K562 (cell line): ENCODE data around the gene TGFBR1. TPM values are rescaled to one million over a fixed set of nuclear protein-coding genes. Genes with fewer than 3 reads are reported as not detected.

Experiments used
- ATF1 ChIP-seq, 2 experiments: fragments of 450-650 bp in 1 of 2; IDR thresholded peaks; 2 replicates each; pipeline ENCODE4 v1.6.1; 2016; ENCODE audit warnings: missing compliant biosample characterization in 1 of 2, missing genetic modification characterization in 1 of 2
- DMBX1 ChIP-seq: fragments of 250-450 bp; sonication (Bioruptor Pico); IDR thresholded peaks from 2 replicates; pipeline ENCODE4 v1.8.0; 2022; ENCODE audit warnings: inconsistent platforms, mild to moderate bottlenecking, moderate library complexity, borderline replicate concordance
- GATAD2B ChIP-seq: fragments of 450-650 bp; IDR thresholded peaks from 2 replicates; pipeline ENCODE4 v1.6.1; 2017; ENCODE audit warnings: mild to moderate bottlenecking, borderline replicate concordance
- HMGXB4 ChIP-seq: sonication (generic); formaldehyde crosslinking; IDR thresholded peaks from 2 replicates; pipeline ENCODE4 v1.8.1; 2023; ENCODE audit warnings: mild to moderate bottlenecking, missing genetic modification reagents
- HNRNPLL ChIP-seq: fragments of 200-400 bp; formaldehyde crosslinking; IDR thresholded peaks from 2 replicates; pipeline ENCODE4 v1.6.1; 2017; ENCODE audit warnings: low read length, low read depth, mild to moderate bottlenecking; ENCODE audit not compliant: poor library complexity, severe bottlenecking
- KLF16 ChIP-seq: IDR thresholded peaks from 2 replicates; pipeline ENCODE4 v1.6.1; 2016; ENCODE audit warnings: antibody characterized with exemption
- MAZ ChIP-seq, 2 experiments: fragments of 450-650 bp in 1 of 2; sonication (generic) in 1 of 2; formaldehyde crosslinking; IDR thresholded peaks in 1 of 2; conservative IDR thresholded peaks in 1 of 2; 2 replicates each; pipeline versions ENCODE4 v1.4.0 to v1.5.0; 2020; ENCODE audit warnings: mild to moderate bottlenecking in 1 of 2, missing genetic modification reagents in 1 of 2
- MGA ChIP-seq: fragments of 450-650 bp; IDR thresholded peaks from 2 replicates; pipeline ENCODE4 v1.6.1; 2016; ENCODE audit warnings: mild to moderate bottlenecking, moderate library complexity
- NFIX ChIP-seq: fragments of 250-450 bp; sonication (Bioruptor Pico); IDR thresholded peaks from 2 replicates; pipeline ENCODE4 v1.4.0; 2020; ENCODE audit warnings: low read depth, mild to moderate bottlenecking, moderate library complexity
- PHTF2 ChIP-seq: fragments of 250-450 bp; sonication (Bioruptor Pico); IDR thresholded peaks from 2 replicates; pipeline ENCODE4 v1.5.0; 2021; ENCODE audit warnings: mild to moderate bottlenecking
- RAD21 ChIP-seq, 2 experiments: fragments of 250-450 bp in 1 of 2; fragments of 450-650 bp in 1 of 2; sonication (Bioruptor Pico) in 1 of 2; formaldehyde crosslinking in 1 of 2; IDR thresholded peaks in 1 of 2; conservative IDR thresholded peaks in 1 of 2; 2 replicates each; pipeline versions ENCODE4 v1.4.0 to v1.8.0; 2020 to 2022; ENCODE audit warnings: mild to moderate bottlenecking in 2 of 2, moderate library complexity in 1 of 2
- ZNF165 ChIP-seq: fragments of 250-450 bp; sonication (Bioruptor Pico); IDR thresholded peaks from 2 replicates; pipeline ENCODE4 v1.4.0; 2020; ENCODE audit warnings: borderline replicate concordance
- ZNF239 ChIP-seq: fragments of 250-450 bp; sonication (Bioruptor Pico); IDR thresholded peaks from 2 replicates; pipeline ENCODE4 v1.4.0; 2020; ENCODE audit warnings: mild to moderate bottlenecking
- ZNF347 ChIP-seq: fragments of 450-650 bp; formaldehyde crosslinking; IDR thresholded peaks from 2 replicates; pipeline ENCODE4 v1.4.0; 2020; ENCODE audit warnings: low read depth, mild to moderate bottlenecking, moderate library complexity
- polyA plus RNA-seq, 8 experiments: library from polyadenylated mRNA; depleted of rRNA in 4 of 8; stranded (reverse) in 5 of 8; unstranded in 3 of 8; fragments of >200 nt; fragmentation: Nextera tagmentation in 2 of 8; fragmentation: Illumina TruSeq in 1 of 8; extraction: Ambion mirVana in 2 of 8; extraction: Trizol in 1 of 8; gene quantifications; 2 replicates each; pipeline versions ENCODE4 v1.2.1 to v1.2.3, GENCODE V29; 2011 to 2014; ENCODE audit warnings: inconsistent platforms in 1 of 8, missing spikeins in 1 of 8
- total RNA-seq, 7 experiments: library from RNA; depleted of rRNA in 6 of 7; stranded (reverse); fragments of >200 nt in 6 of 7; fragmentation: Illumina TruSeq in 2 of 7; extraction: Trizol in 2 of 7; gene quantifications; 2 replicates each; pipeline versions ENCODE4 v1.2.1 to v1.2.3, GENCODE V29; 2011 to 2021; ENCODE audit warnings: low replicate concordance in 1 of 7

Gene TGFBR1
- total and polyA plus RNA-seq, 9 of the 15 experiments (the other 6 are each of a cell fraction or from before 2014, with no cell fraction given) = 15.5 to 62.4 (median 42.7) TPM

GRCh38 chr9:99092643-99093491, 12.0 kb upstream of the TGFBR1 start (continued):
- peak; percentile 84 for TF ChIP-seq MGA
- no peak for TF ChIP-seq HMGXB4 (CRISPR knock-in tag)
- TF ChIP-seq MAZ (CRISPR knock-in tag; conservative IDR thresholded peaks at IDR 0.05 in 1 of 2, IDR thresholded peaks at IDR 0.05 in 1 of 2) = no peak; a peak in 1 of 4 replicates
- no peak for TF ChIP-seq ZNF347
- no peak for TF ChIP-seq PHTF2 (CRISPR knock-in tag)
- peak; percentile 68; the same call in 1 of the 2 replicates for TF ChIP-seq DMBX1
- no peak for TF ChIP-seq GATAD2B
- TF ChIP-seq RAD21 (CRISPR knock-in tag; conservative IDR thresholded peaks at IDR 0.05 in 1 of 2, IDR thresholded peaks at IDR 0.05 in 1 of 2) = no peak
- no peak for TF ChIP-seq ATF1 (CRISPR knock-in tag; IDR thresholded peaks at IDR 0.05)
- TF ChIP-seq ATF1 (tag; IDR thresholded peaks at IDR 0.05) = no peak
- TF ChIP-seq NFIX (CRISPR knock-in tag) = no peak
- TF ChIP-seq ZNF239 = no peak
- no peak for TF ChIP-seq HNRNPLL
- TF ChIP-seq ZNF165 = no peak
- no peak for TF ChIP-seq KLF16
